MCF 10A (cell line): Measurements from ENCODE around the gene KIF1A. TPM values are rescaled to one million over a fixed set of nuclear protein-coding genes. Genes with fewer than 3 reads are reported as not detected.

ENCODE experiments used
- BruUV-seq: library from RNA; stranded (reverse); fragments of 400-500 nt; replicated peaks from 2 replicates; lab custom pipeline; 2021; lab: Mats Ljungman, UMichigan
- CTCF ChIA-PET: fragments of 300-600 bp; sonication (Branson Sonifier 250); formaldehyde crosslinking; extraction: SDS; loops from one replicate; lab custom pipeline; 2021; ENCODE audit warnings: antibody characterized with exemption, inconsistent platforms; lab: Yijun Ruan, JAX
- POLR2A ChIA-PET: fragments of 300-600, 350-650 bp; sonication (Branson Sonifier 250); formaldehyde crosslinking; extraction: SDS; loops from one replicate; lab custom pipeline; 2020; ENCODE audit warnings: antibody characterized with exemption, inconsistent platforms; lab: Yijun Ruan, JAX
- DNase-seq: peaks from one replicate; pipeline ENCODE4 v3.0.0-alpha.2; 2018; ENCODE audit not compliant: unreplicated experiment
- H3K27ac Mint-ChIP-seq: one replicate; pipeline ENCODE4 v1.8.0; 2022; ENCODE audit warnings: mild to moderate bottlenecking, low read depth, mixed read lengths; ENCODE audit not compliant: unreplicated experiment
- H3K27me3 Mint-ChIP-seq: one replicate; pipeline ENCODE4 v1.8.0; 2022; ENCODE audit warnings: mixed read lengths; ENCODE audit not compliant: insufficient read depth, unreplicated experiment
- H3K36me3 Mint-ChIP-seq: one replicate; pipeline ENCODE4 v1.8.0; 2022; ENCODE audit warnings: mild to moderate bottlenecking, moderate library complexity, mixed read lengths; ENCODE audit not compliant: insufficient read depth, unreplicated experiment
- H3K4me1 Mint-ChIP-seq: one replicate; pipeline ENCODE4 v1.8.0; 2022; ENCODE audit warnings: mixed read lengths; ENCODE audit not compliant: insufficient read depth, unreplicated experiment
- H3K4me3 Mint-ChIP-seq: one replicate; pipeline ENCODE4 v1.8.0; 2022; ENCODE audit warnings: mild to moderate bottlenecking, moderate library complexity, mixed read lengths; ENCODE audit not compliant: unreplicated experiment
- H3K9me3 Mint-ChIP-seq: one replicate; pipeline ENCODE4 v1.8.0; 2022; ENCODE audit warnings: mixed read lengths; ENCODE audit not compliant: unreplicated experiment
- CTCF ChIP-seq: fragments of 200-600 bp; IDR thresholded peaks from one replicate; pipeline ENCODE4 v1.8.0; 2022; ENCODE audit warnings: antibody characterized with exemption, mild to moderate bottlenecking; ENCODE audit not compliant: unreplicated experiment
- intact Hi-C: fragments of 100-400 bp; cut with micrococcal nuclease; formaldehyde crosslinking; loops from 2 replicates; pipeline ENCODE4 v1.14.1; 2022
- total RNA-seq: library from RNA; stranded (reverse); gene quantifications from 2 replicates; pipeline ENCODE4 v1.2.3, GENCODE V29; 2022

KIF1A gene
- total RNA-seq, 1 experiment from 2014 or later: not detected

GRCh38 chr2:240688553-240688919, 131.5 kb downstream of the KIF1A start:
- CTCF ChIA-PET: interaction anchor here (0.6 kb wide), 1 partner anchor 52 kb away, joined by 3 read pairs; no protein-coding TSS in a partner anchor
- no peaks in the 10 kb centered on the region for H3K36me3 Mint-ChIP-seq
- no TSS peak for BruUV-seq
- no peak overlapping the region for H3K4me3 Mint-ChIP-seq
- intact Hi-C loops: no loop called here
- H3K4me1 Mint-ChIP-seq: no peaks in the 10 kb centered on the region
- no peak overlapping the region for H3K27ac Mint-ChIP-seq
- POLR2A ChIA-PET: no interaction called here
- no peaks in the 10 kb centered on the region for H3K9me3 Mint-ChIP-seq
- TF ChIP-seq CTCF: no peak
- no peak for DNase-seq
- peaks cover 14% of the 10 kb centered on the region for H3K27me3 Mint-ChIP-seq

- intact Hi-C loops: no loop called here
- Mint-ChIP-seq H3K9me3 (no peaks in the 10 kb centered on the region), H3K4me1 (no peaks in the 10 kb centered on the region), H3K36me3 (no peaks in the 10 kb centered on the region), H3K4me3 (no peak overlapping the region), H3K27me3 (peaks cover 14% of the 10 kb centered on the region), H3K27ac (no peak overlapping the region)
- ChIA-PET CTCF (interaction anchor here (0.6 kb wide), 1 partner anchor 53 kb away, joined by 3 read pairs; no protein-coding TSS in a partner anchor), POLR2A (no interaction called here)
- no peak for TF ChIP-seq CTCF
- DNase-seq: no peak
- no TSS peak for BruUV-seq
Observed at GRCh38 chr2:240687741-240688552, 132.1 kb downstream of the KIF1A start.

GRCh38 chr2:240687045-240687740, 132.8 kb downstream of the KIF1A start:
- no peaks in the 10 kb centered on the region for H3K4me1 Mint-ChIP-seq
- no peak overlapping the region for H3K27ac Mint-ChIP-seq
- DNase-seq: no peak
- H3K9me3 Mint-ChIP-seq: no peaks in the 10 kb centered on the region
- POLR2A ChIA-PET: no interaction called here
- BruUV-seq: no TSS peak
- H3K4me3 Mint-ChIP-seq: no peak overlapping the region
- CTCF ChIA-PET: no interaction called here
- H3K36me3 Mint-ChIP-seq: no peaks in the 10 kb centered on the region
- no peak for TF ChIP-seq CTCF
- intact Hi-C loops: no loop called here
- peaks cover 14% of the 10 kb centered on the region for H3K27me3 Mint-ChIP-seq

- no peaks in the 10 kb centered on the region for H3K4me1 Mint-ChIP-seq
- no peak overlapping the region for H3K27ac Mint-ChIP-seq
- no peak overlapping the region for H3K4me3 Mint-ChIP-seq
- no peak for TF ChIP-seq CTCF
- no peaks in the 10 kb centered on the region for H3K9me3 Mint-ChIP-seq
- BruUV-seq: no TSS peak
- CTCF ChIA-PET: no interaction called here
- POLR2A ChIA-PET: no interaction called here
- intact Hi-C loops: no loop called here
- peaks cover 14% of the 10 kb centered on the region for H3K27me3 Mint-ChIP-seq
- H3K36me3 Mint-ChIP-seq: no peaks in the 10 kb centered on the region
- DNase-seq: no peak
Observed at GRCh38 chr2:240686460-240686859, 133.6 kb downstream of the KIF1A start.
